Body of pancreas (tissue), 4 donors: ENCODE measurements around the gene SETD2. TPM values are rescaled to one million over a fixed set of nuclear protein-coding genes. Genes with fewer than 3 reads are reported as not detected.

ENCODE experiments used
- ATAC-seq: fragments of 150-250 bp; one replicate; pipeline ENCODE4 v1.9.1; 2016
- DNase-seq, 4 donors: peaks; one replicate each; pipeline ENCODE4 v3.0.0-alpha.2; 2019
- H3K27ac ChIP-seq, 4 donors: fragments of 200-600 bp; sonication (generic); 1 replicate in 3 of 4; 2 replicates in 1 of 4; pipeline versions ENCODE4 v1.5.1 to v1.6.1; 2016 to 2019; ENCODE audit warnings: mild to moderate bottlenecking in 1 of 4, mixed read lengths in 1 of 4, moderate library complexity in 1 of 4
- H3K27me3 ChIP-seq, 2 donors: fragments of 200-600 bp; sonication (generic); one replicate each; pipeline ENCODE4 v1.6.0; 2016; ENCODE audit warnings: mild to moderate bottlenecking in 1 of 2
- H3K36me3 ChIP-seq, 2 donors: fragments of 200-600 bp; sonication (generic); replicated peaks in 1 of 2; 2 replicates each; pipeline ENCODE4 v1.5.1; 2016; ENCODE audit warnings: low read depth in 2 of 2; ENCODE audit not compliant: insufficient read depth in 1 of 2
- H3K4me1 ChIP-seq: fragments of 200-600 bp; sonication (generic); one replicate; pipeline ENCODE4 v1.6.0; 2016
- H3K4me3 ChIP-seq, 2 donors: fragments of 200-600 bp; sonication (generic); 1 replicate in 1 of 2; 2 replicates in 1 of 2; pipeline ENCODE4 v1.5.1; 2016 to 2019
- H3K9me3 ChIP-seq, 3 donors: fragments of 200-600 bp; sonication (generic); 1 replicate in 2 of 3; 2 replicates in 1 of 3; pipeline ENCODE4 v1.5.1; 2016
- POLR2A ChIP-seq, 3 donors: fragments of 450-650 bp; IDR thresholded peaks; one replicate each; pipeline ENCODE4 v1.6.1; 2016; ENCODE audit warnings: antibody characterized with exemption in 3 of 3, mild to moderate bottlenecking in 2 of 3
- WGBS, 2 donors: methylation state at CpG; one replicate each; pipeline ENCODE4 v1.1.5; 2017; 5-methylcytosine and 5-hydroxymethylcytosine counted together
- intact Hi-C: fragments of 100-400 bp; cut with DNase I; formaldehyde crosslinking; loops from one replicate; pipeline ENCODE4 v1.15.1; 2023
- total RNA-seq, 2 donors: library from RNA; depleted of rRNA; stranded (reverse); fragments of >200 nt; gene quantifications; one replicate each; pipeline ENCODE4 v1.1.0, GENCODE V29; 2016
- TF ChIP-seq, protein P1 (sequence below), 7 experiments: fragments of 450-650 bp in 4 of 7; fragments of 200-600 bp in 3 of 7; sonication (generic) in 3 of 7; IDR thresholded peaks; one replicate each; pipeline ENCODE4 v1.5.1; 2016 to 2019; ENCODE audit warnings: antibody characterized with exemption in 7 of 7

Gene SETD2
- total RNA-seq, 2 donors from 2014 or later, result 49.5 to 70.2 TPM

DNA sequence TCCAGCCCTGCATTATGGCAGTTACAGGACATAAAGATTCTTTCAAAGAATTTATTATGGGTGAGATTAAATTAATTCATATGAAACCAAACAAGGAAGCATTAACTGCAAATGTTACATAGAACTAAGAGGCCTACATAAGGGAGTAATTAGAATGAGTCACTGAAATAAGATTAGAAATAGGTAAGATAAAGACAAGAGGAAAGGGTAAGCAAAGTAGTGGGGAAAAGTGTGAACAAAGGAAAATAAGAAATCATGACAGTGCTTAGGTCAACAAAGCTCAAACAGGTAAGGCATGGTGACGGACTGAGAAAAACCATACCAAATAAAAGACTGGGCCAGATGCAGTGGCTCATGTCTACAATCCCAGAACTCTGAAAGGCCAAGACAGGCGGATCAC, 74.3 kb downstream of the SETD2 start:
- Histone ChIP-seq H3K36me3 (peaks cover 0 to 10% of the 10 kb centered on the region in 2 donors), H3K9me3 (no peaks in the 10 kb centered on the region), H3K27ac (peak overlapping the region in 1 of 4 donors; percentile 21), H3K27me3 (no peaks in the 10 kb centered on the region), H3K4me1 (no peaks in the 10 kb centered on the region), H3K4me3 (no peak overlapping the region)
- 78 to 82% methylated on average over 2 of the region's 2 CpGs for WGBS, 2 donors
- no peak for ATAC-seq
- no peak for DNase-seq
- TF ChIP-seq, protein P1, sequence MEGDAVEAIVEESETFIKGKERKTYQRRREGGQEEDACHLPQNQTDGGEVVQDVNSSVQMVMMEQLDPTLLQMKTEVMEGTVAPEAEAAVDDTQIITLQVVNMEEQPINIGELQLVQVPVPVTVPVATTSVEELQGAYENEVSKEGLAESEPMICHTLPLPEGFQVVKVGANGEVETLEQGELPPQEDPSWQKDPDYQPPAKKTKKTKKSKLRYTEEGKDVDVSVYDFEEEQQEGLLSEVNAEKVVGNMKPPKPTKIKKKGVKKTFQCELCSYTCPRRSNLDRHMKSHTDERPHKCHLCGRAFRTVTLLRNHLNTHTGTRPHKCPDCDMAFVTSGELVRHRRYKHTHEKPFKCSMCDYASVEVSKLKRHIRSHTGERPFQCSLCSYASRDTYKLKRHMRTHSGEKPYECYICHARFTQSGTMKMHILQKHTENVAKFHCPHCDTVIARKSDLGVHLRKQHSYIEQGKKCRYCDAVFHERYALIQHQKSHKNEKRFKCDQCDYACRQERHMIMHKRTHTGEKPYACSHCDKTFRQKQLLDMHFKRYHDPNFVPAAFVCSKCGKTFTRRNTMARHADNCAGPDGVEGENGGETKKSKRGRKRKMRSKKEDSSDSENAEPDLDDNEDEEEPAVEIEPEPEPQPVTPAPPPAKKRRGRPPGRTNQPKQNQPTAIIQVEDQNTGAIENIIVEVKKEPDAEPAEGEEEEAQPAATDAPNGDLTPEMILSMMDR (IDR thresholded peaks at IDR 0.05), result no peak
- TF ChIP-seq POLR2A (IDR thresholded peaks at IDR 0.05), result no peak
- intact Hi-C loops, result no loop called here

DNA sequence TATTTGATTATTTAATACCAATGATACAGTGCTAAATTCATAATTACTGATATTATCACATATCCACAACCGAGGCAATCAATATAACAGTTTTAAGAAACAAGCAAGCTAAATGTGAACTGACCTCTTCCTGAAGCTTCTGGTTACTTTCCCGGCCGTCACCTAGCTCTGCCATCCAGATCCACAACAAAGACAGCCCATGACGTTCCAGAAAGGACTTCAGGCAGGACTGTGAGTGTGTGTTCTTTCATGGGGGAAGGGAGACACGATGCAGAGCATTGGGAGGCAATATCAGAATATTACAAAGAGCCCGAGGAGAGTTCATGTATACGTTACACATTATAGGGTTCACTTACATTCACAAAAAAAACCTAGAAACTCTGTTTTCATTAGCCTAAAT, 77.8 kb downstream of the SETD2 start:
- H3K27ac ChIP-seq, result no peak overlapping the region
- H3K9me3 ChIP-seq, result no peaks in the 10 kb centered on the region
- intact Hi-C loops, result no loop called here
- peaks cover 0 to 16% of the 10 kb centered on the region in 2 donors for H3K36me3 ChIP-seq
- no peaks in the 10 kb centered on the region for H3K27me3 ChIP-seq
- no peak overlapping the region for H3K4me3 ChIP-seq
- DNase-seq (no peak), ATAC-seq (no peak)
- 85 to 86% methylated on average over 7 of the region's 7 CpGs for WGBS, 2 donors
- TF ChIP-seq POLR2A (IDR thresholded peaks at IDR 0.05), result no peak
- TF ChIP-seq, protein P1 (IDR thresholded peaks at IDR 0.05), result no peak
- H3K4me1 ChIP-seq, result no peaks in the 10 kb centered on the region

DNA sequence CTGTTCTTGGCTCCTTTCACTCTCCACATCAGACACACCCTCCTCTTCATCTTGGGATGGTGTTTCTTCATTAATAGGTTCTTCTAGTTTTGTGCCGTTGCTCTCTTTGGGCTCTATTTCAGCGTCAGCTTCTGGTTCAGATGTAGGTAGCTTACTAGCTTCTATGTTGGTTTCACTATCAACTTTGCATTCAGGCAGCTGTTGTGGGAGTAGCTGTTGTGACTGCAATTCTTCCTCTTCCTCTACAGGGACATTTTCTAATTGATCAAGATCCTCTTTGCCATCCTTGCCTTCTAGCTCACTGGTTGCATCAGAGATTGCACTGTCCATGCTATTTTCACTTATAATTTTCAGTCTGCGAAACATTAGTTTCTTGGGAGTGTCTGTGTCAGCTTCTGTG, 80.1 kb downstream of the SETD2 start:
- H3K4me1 ChIP-seq, result no peaks in the 10 kb centered on the region
- H3K36me3 ChIP-seq, result peaks cover 0 to 25% of the 10 kb centered on the region in 2 donors
- WGBS, 2 donors, result 77 to 85% methylated on average over 3 of the region's 3 CpGs
- intact Hi-C loops, result no loop called here
- TF ChIP-seq POLR2A (IDR thresholded peaks at IDR 0.05), result no peak
- TF ChIP-seq, protein P1 (IDR thresholded peaks at IDR 0.05), result no peak
- H3K27ac ChIP-seq, result no peak overlapping the region
- H3K4me3 ChIP-seq, result no peak overlapping the region
- DNase-seq, result no peak
- no peak for ATAC-seq
- no peaks in the 10 kb centered on the region for H3K9me3 ChIP-seq
- H3K27me3 ChIP-seq, result no peaks in the 10 kb centered on the region

DNA sequence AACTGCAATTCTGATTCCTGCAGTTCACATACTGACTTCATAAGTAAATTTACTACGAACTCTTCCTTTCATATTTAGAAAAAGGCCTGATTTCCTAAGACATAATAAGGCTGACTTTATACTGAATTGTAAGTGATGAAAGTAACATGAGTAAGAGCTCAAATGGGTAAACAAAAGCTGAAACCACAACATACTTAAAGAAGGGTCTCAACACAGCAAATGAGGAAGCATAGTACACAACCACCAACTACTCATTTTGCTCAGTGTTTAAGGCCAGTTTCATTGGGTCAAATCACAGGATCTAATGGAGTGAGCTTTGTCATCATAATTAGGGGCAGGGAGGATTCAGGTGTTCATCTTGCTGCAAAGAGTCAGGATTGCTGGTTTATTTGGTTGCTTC, 81.4 kb downstream of the SETD2 start:
- Histone ChIP-seq H3K4me3 (no peak overlapping the region), H3K27ac (no peak overlapping the region), H3K36me3 (peaks cover 0 to 24% of the 10 kb centered on the region in 2 donors), H3K27me3 (no peaks in the 10 kb centered on the region), H3K4me1 (no peaks in the 10 kb centered on the region), H3K9me3 (no peaks in the 10 kb centered on the region)
- TF ChIP-seq, protein P1 (IDR thresholded peaks at IDR 0.05), result no peak
- TF ChIP-seq POLR2A (IDR thresholded peaks at IDR 0.05), result no peak
- DNase-seq, result no peak
- WGBS, 2 donors, result 93 to 100% methylated on average over 1 of the region's 1 CpG
- intact Hi-C loops, result no loop called here
- no peak for ATAC-seq

DNA sequence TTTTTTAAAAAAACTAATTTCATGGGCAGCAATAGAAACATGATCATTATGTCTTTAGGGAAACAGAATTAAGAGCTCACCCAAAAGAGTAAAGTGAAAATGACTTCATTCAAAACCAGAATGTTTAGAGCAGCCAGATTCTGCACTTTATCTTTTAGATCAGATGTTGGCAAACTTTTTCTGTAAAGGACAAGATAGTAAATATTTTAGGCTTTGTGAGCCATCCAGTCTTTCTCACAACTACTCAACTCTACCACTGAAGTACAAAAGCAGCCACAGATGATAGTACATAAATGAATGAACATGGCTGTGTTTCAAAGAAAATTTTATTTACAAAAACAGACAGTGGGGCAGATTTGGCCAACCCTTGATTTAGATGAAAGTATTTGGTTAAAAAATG, 84.5 kb downstream of the SETD2 start:
- H3K36me3 ChIP-seq, result peaks cover 0 to 18% of the 10 kb centered on the region in 2 donors
- no peak overlapping the region for H3K27ac ChIP-seq
- no peaks in the 10 kb centered on the region for H3K27me3 ChIP-seq
- DNase-seq (no peak), ATAC-seq (no peak)
- H3K4me3 ChIP-seq, result no peak overlapping the region
- TF ChIP-seq, protein P1 (IDR thresholded peaks at IDR 0.05), result no peak
- no peak for TF ChIP-seq POLR2A (IDR thresholded peaks at IDR 0.05)
- H3K9me3 ChIP-seq, result no peaks in the 10 kb centered on the region
- H3K4me1 ChIP-seq, result no peaks in the 10 kb centered on the region
- intact Hi-C loops, result no loop called here
